ENCODE data around the gene ALDH3A2.

The ALDH3A2 gene

DNA sequence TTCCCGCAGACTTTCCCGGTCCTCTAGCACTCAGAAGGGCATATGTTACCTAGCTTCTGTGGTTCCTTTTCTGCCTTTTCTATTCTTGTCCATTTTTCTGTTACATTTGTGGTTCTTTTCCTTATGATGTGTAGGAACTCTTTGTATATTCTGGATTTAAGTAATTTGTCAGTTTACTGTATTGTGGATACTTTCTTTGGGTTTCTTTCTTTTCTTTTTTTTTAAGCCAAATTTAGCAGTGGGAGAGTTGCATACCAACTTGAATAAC, 657 bp downstream of the ALDH3A2 start:
- no peak for DNase-seq (ENCODE audit: low read depth in 2 of 2)
- H3K4me3 ChIP-seq (replicated peaks in 1 of 2; ENCODE audit: low read depth in 2 of 2, low read length in 2 of 2), result peak overlapping the region; percentile 84 to 86
- TF ChIP-seq, protein P1, sequence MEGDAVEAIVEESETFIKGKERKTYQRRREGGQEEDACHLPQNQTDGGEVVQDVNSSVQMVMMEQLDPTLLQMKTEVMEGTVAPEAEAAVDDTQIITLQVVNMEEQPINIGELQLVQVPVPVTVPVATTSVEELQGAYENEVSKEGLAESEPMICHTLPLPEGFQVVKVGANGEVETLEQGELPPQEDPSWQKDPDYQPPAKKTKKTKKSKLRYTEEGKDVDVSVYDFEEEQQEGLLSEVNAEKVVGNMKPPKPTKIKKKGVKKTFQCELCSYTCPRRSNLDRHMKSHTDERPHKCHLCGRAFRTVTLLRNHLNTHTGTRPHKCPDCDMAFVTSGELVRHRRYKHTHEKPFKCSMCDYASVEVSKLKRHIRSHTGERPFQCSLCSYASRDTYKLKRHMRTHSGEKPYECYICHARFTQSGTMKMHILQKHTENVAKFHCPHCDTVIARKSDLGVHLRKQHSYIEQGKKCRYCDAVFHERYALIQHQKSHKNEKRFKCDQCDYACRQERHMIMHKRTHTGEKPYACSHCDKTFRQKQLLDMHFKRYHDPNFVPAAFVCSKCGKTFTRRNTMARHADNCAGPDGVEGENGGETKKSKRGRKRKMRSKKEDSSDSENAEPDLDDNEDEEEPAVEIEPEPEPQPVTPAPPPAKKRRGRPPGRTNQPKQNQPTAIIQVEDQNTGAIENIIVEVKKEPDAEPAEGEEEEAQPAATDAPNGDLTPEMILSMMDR (IDR thresholded peaks at IDR 0.05; ENCODE audit: low read depth, low read length), result no peak

DNA sequence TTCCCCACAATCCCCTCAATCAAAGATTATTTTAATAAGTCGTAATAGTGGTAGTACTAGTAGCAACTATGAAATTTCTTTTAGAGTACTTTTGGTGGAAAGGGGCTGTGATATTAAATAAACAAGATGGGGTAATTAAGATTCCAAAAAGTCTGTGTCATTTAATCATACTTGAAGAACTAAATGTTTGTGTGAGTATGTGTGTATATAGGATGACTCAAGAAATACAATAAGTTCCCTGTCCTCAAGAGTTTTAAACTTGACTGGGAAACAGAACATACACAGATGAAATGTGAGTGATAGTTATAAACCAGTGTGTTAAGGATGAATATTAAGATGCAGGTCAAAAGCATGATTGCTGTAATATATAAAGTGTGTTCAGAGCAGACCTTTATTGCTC, 2.3 kb downstream of the ALDH3A2 start:
- TF ChIP-seq, protein P1 (IDR thresholded peaks at IDR 0.05; ENCODE audit: low read depth, low read length), result no peak
- DNase-seq (ENCODE audit: low read depth in 2 of 2), result peak in 1 of 2 donors; percentile 53
- H3K4me3 ChIP-seq (replicated peaks in 1 of 2; ENCODE audit: low read depth in 2 of 2, low read length in 2 of 2), result no peak overlapping the region

DNA sequence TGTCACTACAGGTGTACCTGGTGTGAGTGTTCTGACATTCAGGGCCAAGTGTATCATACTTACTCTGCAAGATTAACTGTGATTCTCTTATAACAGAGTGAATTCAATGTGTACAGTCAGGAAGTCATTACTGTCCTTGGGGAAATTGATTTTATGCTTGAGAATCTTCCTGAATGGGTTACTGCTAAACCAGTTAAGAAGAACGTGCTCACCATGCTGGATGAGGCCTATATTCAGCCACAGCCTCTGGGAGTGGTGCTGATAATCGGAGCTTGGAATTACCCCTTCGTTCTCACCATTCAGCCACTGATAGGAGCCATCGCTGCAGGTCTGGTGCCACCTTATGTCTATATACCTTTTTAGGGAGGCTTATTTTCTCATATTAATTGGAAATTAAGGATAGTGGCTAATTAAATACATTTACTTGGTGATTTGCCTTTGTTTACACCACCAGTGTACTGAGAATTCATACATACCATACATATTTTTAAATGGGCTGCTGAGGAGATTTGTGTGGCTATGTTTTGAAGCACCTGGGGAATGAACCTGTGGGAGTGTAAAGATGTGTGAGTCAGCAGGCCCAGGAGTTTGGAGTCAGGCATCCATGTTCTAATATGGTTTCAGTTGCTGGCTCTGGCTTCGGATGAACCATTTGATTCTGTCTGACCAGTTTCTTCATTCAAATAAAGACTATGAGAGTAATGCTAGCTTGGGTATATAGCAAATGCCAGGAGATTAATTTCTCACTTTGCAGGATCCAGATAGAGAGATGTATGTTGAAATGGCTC, 3.1 kb downstream of the ALDH3A2 start:
- H3K4me3 ChIP-seq (replicated peaks in 1 of 2; ENCODE audit: low read depth in 2 of 2, low read length in 2 of 2), result no peak overlapping the region
- TF ChIP-seq, protein P1 (IDR thresholded peaks at IDR 0.05; ENCODE audit: low read depth, low read length), result no peak
- DNase-seq (ENCODE audit: low read depth in 2 of 2), result peak in 1 of 2 donors; percentile 16

DNA sequence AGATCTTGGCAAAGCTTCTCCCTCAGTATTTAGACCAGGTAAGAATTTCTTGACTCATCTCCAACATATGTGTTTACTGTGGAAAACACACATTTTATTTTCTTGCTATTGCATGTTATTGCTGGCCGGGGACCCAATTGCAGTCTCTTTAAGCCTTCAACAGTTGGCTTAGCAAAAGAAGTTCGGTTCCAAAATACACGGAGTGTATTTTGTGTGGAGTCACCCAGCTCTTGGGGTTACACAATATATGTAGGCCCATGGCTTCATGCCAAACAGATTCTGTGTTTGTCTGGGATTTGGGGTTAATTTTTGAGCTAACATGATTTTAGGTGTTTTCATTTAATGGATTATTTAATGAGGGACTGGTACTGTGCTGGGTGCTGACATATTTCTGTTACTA, 4.0 kb downstream of the ALDH3A2 start:
- TF ChIP-seq, protein P1 (IDR thresholded peaks at IDR 0.05; ENCODE audit: low read depth, low read length), result no peak
- peak; percentile 56 to 73 for DNase-seq (ENCODE audit: low read depth in 2 of 2)
- H3K4me3 ChIP-seq (replicated peaks in 1 of 2; ENCODE audit: low read depth in 2 of 2, low read length in 2 of 2), result no peak overlapping the region

DNA sequence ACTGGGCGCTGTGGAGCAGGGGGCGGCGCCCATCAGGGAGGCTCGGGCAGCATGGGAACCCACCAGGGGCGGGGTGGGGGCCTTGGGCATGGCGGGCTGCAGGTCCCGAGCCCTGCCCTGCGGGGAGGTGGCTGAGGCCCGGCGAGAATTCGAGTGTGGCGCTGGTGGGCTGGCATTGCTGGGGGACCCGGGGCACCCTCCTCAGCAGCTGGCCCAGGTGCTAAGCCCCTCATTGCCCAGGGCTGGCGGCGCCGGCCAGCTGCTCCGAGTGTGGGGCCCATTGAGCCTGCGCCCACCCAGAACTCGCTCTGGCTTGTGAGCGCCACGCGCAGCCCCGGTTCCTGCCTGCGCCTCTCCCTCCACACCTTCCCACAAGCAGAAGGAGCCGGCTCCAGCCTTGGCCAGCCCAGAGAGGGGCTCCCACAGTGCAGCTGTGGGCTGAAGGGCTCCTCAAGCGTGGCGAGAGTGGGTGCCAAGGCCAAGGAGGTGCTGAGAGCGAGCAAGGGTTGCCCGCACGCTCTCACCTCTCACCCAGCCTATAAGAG, 5.9 kb downstream of the ALDH3A2 start:
- TF ChIP-seq, protein P1 (IDR thresholded peaks at IDR 0.05; ENCODE audit: low read depth, low read length), result no peak
- no peak for DNase-seq (ENCODE audit: low read depth in 2 of 2)

DNA sequence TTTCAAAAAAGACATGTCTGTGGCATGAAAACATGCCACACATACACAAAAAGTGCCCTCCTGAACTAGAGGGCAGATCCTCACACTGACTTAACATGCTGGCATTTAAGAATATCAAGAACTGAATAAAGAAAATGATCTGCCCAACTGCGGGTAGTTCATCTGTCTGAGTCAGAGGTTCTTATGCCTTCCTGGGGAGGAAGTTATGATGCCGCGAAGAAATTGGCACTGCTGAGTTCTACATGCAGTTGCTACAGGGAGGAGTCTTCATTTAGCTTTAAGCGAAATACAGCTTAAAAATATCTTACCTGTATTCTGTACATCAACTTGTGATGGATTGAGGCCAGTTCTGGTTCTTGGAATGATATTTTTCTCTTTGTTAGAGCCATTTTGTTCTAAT, 6.3 kb downstream of the ALDH3A2 start:
- H3K4me3 ChIP-seq (replicated peaks in 1 of 2; ENCODE audit: low read depth in 2 of 2, low read length in 2 of 2), result no peak overlapping the region
- no peak for DNase-seq (ENCODE audit: low read depth in 2 of 2)
- TF ChIP-seq, protein P1 (IDR thresholded peaks at IDR 0.05; ENCODE audit: low read depth, low read length), result no peak

More for the DNA sequence above, 5.9 kb downstream of the ALDH3A2 start:
- H3K4me3 ChIP-seq (replicated peaks in 1 of 2; ENCODE audit: low read depth in 2 of 2, low read length in 2 of 2), result no peak overlapping the region
